K562 (cell line): Measurements from ENCODE around the gene STK11. TPM values are rescaled to one million over a fixed set of nuclear protein-coding genes. Genes with fewer than 3 reads are reported as not detected.

Source experiments
- CREM ChIP-seq: IDR thresholded peaks from 2 replicates; pipeline ENCODE4 v1.6.1; 2014; ENCODE audit warnings: antibody characterized with exemption, low read depth
- EGR1 ChIP-seq: fragments of 450-650 bp; conservative IDR thresholded peaks from 2 replicates; pipeline ENCODE4 v1.6.1; 2017; ENCODE audit warnings: mild to moderate bottlenecking
- FOXA1 ChIP-seq: fragments of 450-650 bp; IDR thresholded peaks from 2 replicates; pipeline ENCODE4 v1.6.1; 2016; ENCODE audit warnings: mild to moderate bottlenecking, borderline replicate concordance
- FOXK2 ChIP-seq, 2 experiments: fragments of 450-650 bp; IDR thresholded peaks in 1 of 2; conservative IDR thresholded peaks in 1 of 2; 2 replicates each; pipeline ENCODE4 v1.6.1; 2016; ENCODE audit warnings: low read depth in 2 of 2, mild to moderate bottlenecking in 1 of 2
- GABPA ChIP-seq: fragments of 200-800 bp; sonication (Bioruptor generic); conservative IDR thresholded peaks from 2 replicates; pipeline ENCODE4 v1.6.1; 2016; ENCODE audit warnings: low read depth, missing genetic modification characterization, missing compliant biosample characterization
- HNRNPLL ChIP-seq: fragments of 200-400 bp; formaldehyde crosslinking; IDR thresholded peaks from 2 replicates; pipeline ENCODE4 v1.6.1; 2017; ENCODE audit warnings: low read length, low read depth, mild to moderate bottlenecking; ENCODE audit not compliant: poor library complexity, severe bottlenecking
- JUND ChIP-seq, 2 experiments: IDR thresholded peaks; 2 replicates in 1 of 2; 3 replicates in 1 of 2; pipeline ENCODE4 v1.6.1; 2011; ENCODE audit warnings: borderline replicate concordance in 2 of 2, low read depth in 2 of 2, low read length in 2 of 2, improper control_type of control experiment in 1 of 2, missing biosample characterization in 1 of 2, missing genetic modification characterization in 1 of 2, missing genetic modification reagents in 1 of 2
- KLF1 ChIP-seq: fragments of 450-650 bp; IDR thresholded peaks from 2 replicates; pipeline ENCODE4 v1.6.1; 2016; ENCODE audit warnings: missing genetic modification characterization, missing compliant biosample characterization
- MEF2A ChIP-seq: IDR thresholded peaks from 2 replicates; pipeline ENCODE4 v1.6.1; 2011; ENCODE audit warnings: low read depth, mild to moderate bottlenecking, low read length, moderate library complexity; ENCODE audit not compliant: control insufficient read depth
- NCOA1 ChIP-seq: fragments of 450-650 bp; IDR thresholded peaks from 2 replicates; pipeline ENCODE4 v1.6.1; 2016; ENCODE audit warnings: low read depth
- NRF1 ChIP-seq, 2 experiments: fragments of 450-650 bp; IDR thresholded peaks in 1 of 2; conservative IDR thresholded peaks in 1 of 2; 2 replicates each; pipeline ENCODE4 v1.6.1; 2014; ENCODE audit warnings: mild to moderate bottlenecking in 2 of 2
- PML ChIP-seq: IDR thresholded peaks from 2 replicates; pipeline ENCODE4 v1.6.1; 2012; ENCODE audit warnings: low read length, inconsistent platforms
- RBM25 ChIP-seq: fragments of 200-400 bp; formaldehyde crosslinking; IDR thresholded peaks from 2 replicates; pipeline ENCODE4 v1.6.1; 2018; ENCODE audit warnings: low read length, low read depth, moderate library complexity; ENCODE audit not compliant: severe bottlenecking
- ZBTB7A ChIP-seq: IDR thresholded peaks from 2 replicates; pipeline ENCODE4 v1.6.1; 2011; ENCODE audit warnings: low read depth, mild to moderate bottlenecking, low read length, moderate library complexity, borderline replicate concordance; ENCODE audit not compliant: control insufficient read depth
- ZNF212 ChIP-seq: fragments of 450-650 bp; formaldehyde crosslinking; IDR thresholded peaks from 2 replicates; pipeline ENCODE4 v1.4.0; 2020; ENCODE audit warnings: mild to moderate bottlenecking
- polyA plus RNA-seq, 8 experiments: library from polyadenylated mRNA; depleted of rRNA in 4 of 8; stranded (reverse) in 5 of 8; unstranded in 3 of 8; fragments of >200 nt; fragmentation: Nextera tagmentation in 2 of 8; fragmentation: Illumina TruSeq in 1 of 8; extraction: Ambion mirVana in 2 of 8; extraction: Trizol in 1 of 8; gene quantifications; 2 replicates each; pipeline versions ENCODE4 v1.2.1 to v1.2.3, GENCODE V29; 2011 to 2014; ENCODE audit warnings: inconsistent platforms in 1 of 8, missing spikeins in 1 of 8
- total RNA-seq, 7 experiments: library from RNA; depleted of rRNA in 6 of 7; stranded (reverse); fragments of >200 nt in 6 of 7; fragmentation: Illumina TruSeq in 2 of 7; extraction: Trizol in 2 of 7; gene quantifications; 2 replicates each; pipeline versions ENCODE4 v1.2.1 to v1.2.3, GENCODE V29; 2011 to 2021; ENCODE audit warnings: low replicate concordance in 1 of 7
- TF ChIP-seq, protein P1 (sequence below), 2 experiments: fragments of 450-650 bp in 1 of 2; sonication (generic) in 1 of 2; formaldehyde crosslinking in 1 of 2; IDR thresholded peaks in 1 of 2; conservative IDR thresholded peaks in 1 of 2; 2 replicates each; pipeline versions ENCODE4 v1.6.1 to v1.8.1; 2016 to 2023; ENCODE audit warnings: mild to moderate bottlenecking in 2 of 2, moderate library complexity in 2 of 2, inconsistent platforms in 1 of 2, missing genetic modification reagents in 1 of 2
- TF ChIP-seq, protein P2 (sequence below): IDR thresholded peaks from 2 replicates; pipeline ENCODE4 v1.6.1; 2016; ENCODE audit warnings: missing genetic modification characterization, missing compliant biosample characterization
- TF ChIP-seq, protein P3 (sequence below): sonication (generic); formaldehyde crosslinking; IDR thresholded peaks from 2 replicates; pipeline ENCODE4 v1.8.0; 2022; ENCODE audit warnings: missing genetic modification reagents, mild to moderate bottlenecking, borderline replicate concordance
- TF ChIP-seq, protein P4 (sequence below): sonication (generic); formaldehyde crosslinking; IDR thresholded peaks from 2 replicates; pipeline ENCODE4 v1.8.0; 2022; ENCODE audit warnings: mild to moderate bottlenecking, missing genetic modification reagents
- TF ChIP-seq, protein P5 (sequence below): fragments of 450-650 bp; IDR thresholded peaks from 2 replicates; pipeline ENCODE4 v1.6.1; 2016; ENCODE audit warnings: borderline replicate concordance

Gene STK11
- total and polyA plus RNA-seq, 9 of the 15 experiments (the other 6 are each of a cell fraction or from before 2014, with no cell fraction given), result 0.15 to 96.5 (median 31.7) TPM

DNA sequence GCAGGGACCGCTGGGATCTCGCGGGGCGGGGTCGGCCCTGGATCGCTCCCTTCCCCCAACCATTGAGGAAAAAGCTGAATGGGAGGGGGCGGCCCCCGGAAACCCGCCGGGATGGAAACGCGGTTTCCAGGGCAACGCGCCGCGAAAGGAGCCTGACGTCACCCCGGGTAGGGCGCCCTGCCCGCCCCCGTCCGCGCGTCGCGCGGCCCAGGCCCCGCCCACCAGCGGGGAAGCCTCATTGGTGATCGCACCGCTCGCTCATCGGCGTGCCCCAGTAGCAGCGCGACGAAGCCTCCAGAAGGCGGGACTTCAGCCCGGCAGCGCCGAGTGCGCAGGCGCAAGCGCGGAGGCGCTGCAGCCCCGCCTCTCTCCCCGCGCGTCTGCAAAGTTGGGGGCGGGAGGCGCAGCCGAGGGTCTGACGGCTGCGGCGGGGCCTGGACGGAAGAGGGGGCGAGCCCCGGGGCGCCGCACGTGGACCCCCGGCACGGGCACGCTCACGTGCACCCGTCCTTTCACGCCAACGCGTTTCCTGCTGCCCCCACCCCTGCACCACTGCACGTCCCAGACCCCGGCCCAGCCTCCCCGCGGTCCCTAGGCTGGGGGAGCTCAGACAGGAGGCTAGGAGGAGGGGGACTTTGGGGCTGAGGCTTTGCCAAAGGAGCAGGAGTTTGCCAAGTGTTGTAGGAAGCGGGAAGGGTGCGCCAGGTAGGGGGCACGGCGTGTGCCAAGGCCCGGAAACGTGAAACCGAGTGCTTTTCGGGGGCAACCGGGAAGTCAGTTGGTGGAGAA, 55.4 kb downstream of the STK11 start (continued):
- TF ChIP-seq, protein P1, sequence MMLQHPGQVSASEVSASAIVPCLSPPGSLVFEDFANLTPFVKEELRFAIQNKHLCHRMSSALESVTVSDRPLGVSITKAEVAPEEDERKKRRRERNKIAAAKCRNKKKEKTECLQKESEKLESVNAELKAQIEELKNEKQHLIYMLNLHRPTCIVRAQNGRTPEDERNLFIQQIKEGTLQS (IDR thresholded peaks at IDR 0.05), result peak; percentile 91
- TF ChIP-seq, protein P1 (CRISPR knock-in tag; conservative IDR thresholded peaks at IDR 0.05), result no peak
- TF ChIP-seq FOXK2 (conservative IDR thresholded peaks at IDR 0.05 in 1 of 2, IDR thresholded peaks at IDR 0.05 in 1 of 2; ENCODE audit: low read depth in 2 of 2) (no peak), MEF2A (peak; percentile 72), ZNF212 (no peak), JUND (IDR thresholded peaks at IDR 0.05; ENCODE audit: borderline replicate concordance, low read depth, low read length) (peak; percentile 91), JUND (tag; IDR thresholded peaks at IDR 0.05; ENCODE audit: borderline replicate concordance, low read depth, low read length) (peak; percentile 79; the same call in 1 of the 3 replicates), ZBTB7A (peak; percentile 91; the same call in 1 of the 2 replicates), KLF1 (tag) (no peak), RBM25 (peak; percentile 100), GABPA (tag) (peak; percentile 76), EGR1 (peak; percentile 92), FOXA1 (no peak), HNRNPLL (no peak), NCOA1 (no peak), CREM (peak; percentile 90), PML (0 out of 2 replicates have a peak, but pooled peaks have one; percentile 15), NRF1 (conservative IDR thresholded peaks at IDR 0.05 in 1 of 2, IDR thresholded peaks at IDR 0.05 in 1 of 2) (peak; percentile 95 to 96)
- TF ChIP-seq, protein P2, sequence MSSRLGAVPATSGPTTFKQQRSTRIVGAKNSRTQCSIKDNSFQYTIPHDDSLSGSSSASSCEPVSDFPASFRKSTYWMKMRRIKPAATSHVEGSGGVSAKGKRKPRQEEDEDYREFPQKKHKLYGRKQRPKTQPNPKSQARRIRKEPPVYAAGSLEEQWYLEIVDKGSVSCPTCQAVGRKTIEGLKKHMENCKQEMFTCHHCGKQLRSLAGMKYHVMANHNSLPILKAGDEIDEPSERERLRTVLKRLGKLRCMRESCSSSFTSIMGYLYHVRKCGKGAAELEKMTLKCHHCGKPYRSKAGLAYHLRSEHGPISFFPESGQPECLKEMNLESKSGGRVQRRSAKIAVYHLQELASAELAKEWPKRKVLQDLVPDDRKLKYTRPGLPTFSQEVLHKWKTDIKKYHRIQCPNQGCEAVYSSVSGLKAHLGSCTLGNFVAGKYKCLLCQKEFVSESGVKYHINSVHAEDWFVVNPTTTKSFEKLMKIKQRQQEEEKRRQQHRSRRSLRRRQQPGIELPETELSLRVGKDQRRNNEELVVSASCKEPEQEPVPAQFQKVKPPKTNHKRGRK (tag), result no peak
- TF ChIP-seq, protein P3, sequence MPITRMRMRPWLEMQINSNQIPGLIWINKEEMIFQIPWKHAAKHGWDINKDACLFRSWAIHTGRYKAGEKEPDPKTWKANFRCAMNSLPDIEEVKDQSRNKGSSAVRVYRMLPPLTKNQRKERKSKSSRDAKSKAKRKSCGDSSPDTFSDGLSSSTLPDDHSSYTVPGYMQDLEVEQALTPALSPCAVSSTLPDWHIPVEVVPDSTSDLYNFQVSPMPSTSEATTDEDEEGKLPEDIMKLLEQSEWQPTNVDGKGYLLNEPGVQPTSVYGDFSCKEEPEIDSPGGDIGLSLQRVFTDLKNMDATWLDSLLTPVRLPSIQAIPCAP (CRISPR knock-in tag), result 0 out of 2 replicates have a peak, but pooled peaks have one; percentile 30
- TF ChIP-seq, protein P4, sequence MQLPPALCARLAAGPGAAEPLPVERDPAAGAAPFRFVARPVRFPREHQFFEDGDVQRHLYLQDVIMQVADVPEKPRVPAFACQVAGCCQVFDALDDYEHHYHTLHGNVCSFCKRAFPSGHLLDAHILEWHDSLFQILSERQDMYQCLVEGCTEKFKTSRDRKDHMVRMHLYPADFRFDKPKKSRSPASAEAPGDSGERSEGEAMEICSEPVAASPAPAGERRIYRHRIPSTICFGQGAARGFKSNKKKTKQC, result 0 out of 2 replicates have a peak, but pooled peaks have one; percentile 44
- TF ChIP-seq, protein P5, sequence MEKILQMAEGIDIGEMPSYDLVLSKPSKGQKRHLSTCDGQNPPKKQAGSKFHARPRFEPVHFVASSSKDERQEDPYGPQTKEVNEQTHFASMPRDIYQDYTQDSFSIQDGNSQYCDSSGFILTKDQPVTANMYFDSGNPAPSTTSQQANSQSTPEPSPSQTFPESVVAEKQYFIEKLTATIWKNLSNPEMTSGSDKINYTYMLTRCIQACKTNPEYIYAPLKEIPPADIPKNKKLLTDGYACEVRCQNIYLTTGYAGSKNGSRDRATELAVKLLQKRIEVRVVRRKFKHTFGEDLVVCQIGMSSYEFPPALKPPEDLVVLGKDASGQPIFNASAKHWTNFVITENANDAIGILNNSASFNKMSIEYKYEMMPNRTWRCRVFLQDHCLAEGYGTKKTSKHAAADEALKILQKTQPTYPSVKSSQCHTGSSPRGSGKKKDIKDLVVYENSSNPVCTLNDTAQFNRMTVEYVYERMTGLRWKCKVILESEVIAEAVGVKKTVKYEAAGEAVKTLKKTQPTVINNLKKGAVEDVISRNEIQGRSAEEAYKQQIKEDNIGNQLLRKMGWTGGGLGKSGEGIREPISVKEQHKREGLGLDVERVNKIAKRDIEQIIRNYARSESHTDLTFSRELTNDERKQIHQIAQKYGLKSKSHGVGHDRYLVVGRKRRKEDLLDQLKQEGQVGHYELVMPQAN, result peak; percentile 59; the same call in 1 of the 2 replicates
